Progenitor cell of endocrine pancreas (in vitro differentiated cells): ENCODE results near the gene ERBB4. TPM values are rescaled to one million over a fixed set of nuclear protein-coding genes. Genes with fewer than 3 reads are reported as not detected.

Experiments
- DNase-seq: peaks from one replicate; pipeline ENCODE4 v3.0.0; 2021; ENCODE audit warnings: low spot score; ENCODE audit not compliant: unreplicated experiment
- H3K27ac Mint-ChIP-seq: 2 replicates; pipeline ENCODE4 v1.8.0; 2021; ENCODE audit warnings: mild to moderate bottlenecking, moderate library complexity, mixed read lengths
- H3K27me3 Mint-ChIP-seq: 2 replicates; pipeline ENCODE4 v1.8.0; 2021; ENCODE audit warnings: mixed read lengths
- H3K36me3 Mint-ChIP-seq: 2 replicates; pipeline ENCODE4 v1.8.0; 2022; ENCODE audit warnings: mixed read lengths; ENCODE audit not compliant: insufficient read depth
- H3K4me1 Mint-ChIP-seq: 2 replicates; pipeline ENCODE4 v1.8.0; 2021; ENCODE audit warnings: low read depth, mixed read lengths
- H3K4me3 Mint-ChIP-seq: 2 replicates; pipeline ENCODE4 v1.8.0; 2021; ENCODE audit warnings: low read depth, mild to moderate bottlenecking, moderate library complexity, mixed read lengths
- H3K9me3 Mint-ChIP-seq: 2 replicates; pipeline ENCODE4 v1.8.0; 2021; ENCODE audit warnings: low read depth, mixed read lengths
- CTCF ChIP-seq: fragments of 200-600 bp; sonication (generic); IDR thresholded peaks from one replicate; pipeline ENCODE4 v1.5.0; 2021; ENCODE audit warnings: antibody characterized with exemption, mild to moderate bottlenecking; ENCODE audit not compliant: unreplicated experiment
- total RNA-seq: library from RNA; stranded (reverse); gene quantifications from 2 replicates; pipeline ENCODE4 v1.2.1, GENCODE V29; 2021

The ERBB4 gene
- total RNA-seq, 1 donor from 2014 or later: 43.8 TPM

- H3K4me3 Mint-ChIP-seq: no peak overlapping the region
- DNase-seq: no peak
- H3K36me3 Mint-ChIP-seq: no peaks in the 10 kb centered on the region
- no peak for TF ChIP-seq CTCF
- H3K27ac Mint-ChIP-seq: no peak overlapping the region
- no peaks in the 10 kb centered on the region for H3K27me3 Mint-ChIP-seq
- H3K9me3 Mint-ChIP-seq: no peaks in the 10 kb centered on the region
- no peaks in the 10 kb centered on the region for H3K4me1 Mint-ChIP-seq
Observed at GRCh38 chr2:211494536-211494935, 1044.1 kb downstream of the ERBB4 start.

DNA sequence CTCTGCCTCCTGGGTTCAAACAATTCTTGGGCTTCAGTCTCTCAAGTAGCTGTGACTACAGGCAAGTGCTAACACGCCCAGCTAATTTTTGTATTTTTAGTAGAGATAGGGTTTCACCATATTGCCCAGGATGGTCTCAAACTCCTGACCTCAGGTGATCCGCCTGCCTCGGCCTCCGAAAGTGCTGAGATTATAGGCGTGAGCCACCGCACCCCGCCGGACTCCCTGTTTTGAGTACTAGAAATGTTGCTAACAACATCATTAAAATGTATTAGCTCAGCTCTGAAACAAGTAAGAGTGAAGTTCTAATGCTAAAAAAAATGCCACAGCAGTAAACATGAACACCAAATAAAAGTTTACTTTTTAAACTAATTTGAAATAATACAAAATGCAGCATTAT is 1044.5 kb downstream of the ERBB4 start:
- no peak overlapping the region for H3K4me3 Mint-ChIP-seq
- TF ChIP-seq CTCF: no peak
- H3K9me3 Mint-ChIP-seq: no peaks in the 10 kb centered on the region
- no peaks in the 10 kb centered on the region for H3K36me3 Mint-ChIP-seq
- H3K4me1 Mint-ChIP-seq: no peaks in the 10 kb centered on the region
- H3K27me3 Mint-ChIP-seq: no peaks in the 10 kb centered on the region
- H3K27ac Mint-ChIP-seq: no peak overlapping the region
- DNase-seq: no peak

- no peak for DNase-seq
- TF ChIP-seq CTCF: no peak
- H3K27ac Mint-ChIP-seq: no peak overlapping the region
Observed at GRCh38 chr2:211487733-211488132, 1050.9 kb downstream of the ERBB4 start.

DNA sequence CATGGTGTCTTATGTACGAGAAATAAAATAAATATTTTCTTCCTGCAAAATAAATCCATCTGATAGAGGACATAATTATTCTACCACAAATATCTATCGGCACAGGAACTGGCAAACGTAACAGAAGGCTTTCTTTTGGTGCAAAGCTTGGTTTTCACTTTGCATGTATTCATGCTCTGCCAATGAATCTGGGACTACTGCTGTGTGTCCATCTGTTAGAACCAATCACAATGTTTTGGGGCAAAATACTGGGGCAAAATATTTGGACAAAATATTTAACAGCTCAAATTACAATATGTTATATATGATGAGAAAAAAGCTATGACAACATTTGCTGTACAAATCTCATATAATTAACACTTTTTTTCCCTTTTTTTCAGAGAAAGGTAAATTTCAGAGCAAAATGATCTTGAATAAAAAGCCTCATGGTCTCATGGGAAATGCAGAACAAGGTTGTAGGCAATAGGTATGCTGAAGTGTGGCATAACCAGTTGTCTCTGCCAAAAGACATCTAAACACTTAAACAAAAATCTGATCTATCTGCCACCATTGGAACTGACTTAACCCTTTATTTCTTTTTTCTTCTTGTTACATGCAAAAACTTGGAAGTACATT is 1059.0 kb downstream of the ERBB4 start:
- no peak for TF ChIP-seq CTCF
- Mint-ChIP-seq H3K4me3 (no peak overlapping the region), H3K27me3 (no peaks in the 10 kb centered on the region)

More at GRCh38 chr2:211487733-211488132, 1050.9 kb downstream of the ERBB4 start:
- Mint-ChIP-seq H3K27me3 (no peaks in the 10 kb centered on the region), H3K4me3 (no peak overlapping the region), H3K9me3 (no peaks in the 10 kb centered on the region), H3K4me1 (peaks cover 4% of the 10 kb centered on the region), H3K36me3 (no peaks in the 10 kb centered on the region)

GRCh38 chr2:211477537-211478275 is 1060.9 kb downstream of the ERBB4 start:
- no peak for DNase-seq
- no peak for TF ChIP-seq CTCF
- peaks cover 8% of the 10 kb centered on the region for H3K4me1 Mint-ChIP-seq
- no peaks in the 10 kb centered on the region for H3K27me3 Mint-ChIP-seq
- no peak overlapping the region for H3K27ac Mint-ChIP-seq
- peaks cover 15% of the 10 kb centered on the region for H3K9me3 Mint-ChIP-seq
- H3K4me3 Mint-ChIP-seq: no peak overlapping the region
- H3K36me3 Mint-ChIP-seq: peaks cover 2% of the 10 kb centered on the region

More for the DNA sequence above, 1059.0 kb downstream of the ERBB4 start:
- H3K27ac Mint-ChIP-seq: no peak overlapping the region
- no peak for DNase-seq
- peaks cover 6% of the 10 kb centered on the region for H3K9me3 Mint-ChIP-seq
- H3K4me1 Mint-ChIP-seq: peaks cover 8% of the 10 kb centered on the region
- no peaks in the 10 kb centered on the region for H3K36me3 Mint-ChIP-seq
